ENCODE results near the gene ADAMTS17.

The ADAMTS17 gene

DNA sequence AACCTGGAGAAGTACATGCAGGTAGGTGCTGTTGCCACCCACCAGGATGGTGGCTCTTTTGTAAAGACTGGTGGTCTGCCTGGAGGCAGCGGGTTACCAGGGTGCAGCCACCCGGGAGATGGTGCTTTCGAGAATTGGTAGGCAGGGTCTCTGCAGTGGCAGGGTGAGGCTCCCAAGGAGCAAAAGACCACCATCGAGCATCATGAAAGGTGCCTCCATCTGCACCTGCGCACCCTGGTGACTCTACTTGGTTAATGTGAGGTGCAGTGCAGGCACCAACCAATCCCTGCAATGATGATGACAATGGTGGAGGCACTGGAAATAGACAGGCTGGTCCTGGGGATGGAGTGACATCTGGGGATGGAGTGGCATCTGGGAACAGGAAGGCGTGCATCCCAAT is 236.7 kb downstream of the ADAMTS17 start:
- Mint-ChIP-seq H3K27me3 (ENCODE audit: low read depth) (peaks cover 11% of the 10 kb centered on the region), H3K4me1 (peaks cover 13% of the 10 kb centered on the region), H3K27ac (no peak overlapping the region), H3K36me3 (ENCODE audit: low read depth) (no peaks in the 10 kb centered on the region), H3K4me3 (no peak overlapping the region), H3K9me3 (peaks cover 5% of the 10 kb centered on the region)
- no peak for TF ChIP-seq CTCF (IDR thresholded peaks at IDR 0.05; ENCODE audit: unreplicated experiment in 3 of 3)

DNA sequence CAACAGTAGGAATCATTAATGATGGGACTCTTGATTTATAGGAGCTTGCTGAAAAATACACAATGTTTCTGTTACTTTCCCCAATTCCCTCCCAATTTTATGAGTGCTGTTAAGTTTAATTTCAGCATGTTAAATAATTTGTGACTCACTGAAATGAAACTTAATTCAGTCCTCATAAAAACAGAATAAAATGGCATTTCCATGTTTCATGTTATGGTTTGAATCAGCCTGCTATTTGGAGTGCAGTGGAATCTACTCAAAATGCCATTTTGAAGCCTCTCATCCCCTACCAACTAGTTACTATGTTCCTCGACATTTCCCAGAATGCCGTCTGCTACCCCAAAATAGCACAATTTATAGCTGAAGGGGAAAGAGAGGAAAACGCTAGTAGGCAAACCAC is 237.5 kb downstream of the ADAMTS17 start:
- H3K4me1 Mint-ChIP-seq, result peaks cover 13% of the 10 kb centered on the region
- H3K27me3 Mint-ChIP-seq (ENCODE audit: low read depth), result peaks cover 12% of the 10 kb centered on the region
- no peak overlapping the region for H3K27ac Mint-ChIP-seq
- H3K4me3 Mint-ChIP-seq, result no peak overlapping the region
- H3K9me3 Mint-ChIP-seq, result peaks cover 5% of the 10 kb centered on the region
- no peak for TF ChIP-seq CTCF (IDR thresholded peaks at IDR 0.05; ENCODE audit: unreplicated experiment in 3 of 3)
- H3K36me3 Mint-ChIP-seq (ENCODE audit: low read depth), result no peaks in the 10 kb centered on the region

GRCh38 chr15:100103828-100104227 is 237.9 kb downstream of the ADAMTS17 start:
- TF ChIP-seq CTCF (IDR thresholded peaks at IDR 0.05; ENCODE audit: unreplicated experiment in 3 of 3), result no peak
- H3K27ac Mint-ChIP-seq, result no peak overlapping the region
- no peak overlapping the region for H3K4me3 Mint-ChIP-seq
- H3K36me3 Mint-ChIP-seq (ENCODE audit: low read depth), result no peaks in the 10 kb centered on the region
- H3K9me3 Mint-ChIP-seq, result peaks cover 5% of the 10 kb centered on the region
- H3K4me1 Mint-ChIP-seq, result peaks cover 13% of the 10 kb centered on the region
- H3K27me3 Mint-ChIP-seq (ENCODE audit: low read depth), result peaks cover 12% of the 10 kb centered on the region

GRCh38 chr15:100101426-100102089 is 240.2 kb downstream of the ADAMTS17 start:
- TF ChIP-seq CTCF (IDR thresholded peaks at IDR 0.05; ENCODE audit: unreplicated experiment in 3 of 3), result no peak
- Mint-ChIP-seq H3K27ac (no peak overlapping the region), H3K36me3 (ENCODE audit: low read depth) (no peaks in the 10 kb centered on the region), H3K4me1 (peaks cover 19% of the 10 kb centered on the region), H3K4me3 (no peak overlapping the region), H3K9me3 (peaks cover 5% of the 10 kb centered on the region), H3K27me3 (ENCODE audit: low read depth) (peaks cover 9% of the 10 kb centered on the region)

- Mint-ChIP-seq H3K4me3 (no peak overlapping the region), H3K4me1 (peaks cover 19% of the 10 kb centered on the region), H3K27ac (no peak overlapping the region), H3K9me3 (peaks cover 5% of the 10 kb centered on the region), H3K36me3 (ENCODE audit: low read depth) (no peaks in the 10 kb centered on the region), H3K27me3 (ENCODE audit: low read depth) (peaks cover 9% of the 10 kb centered on the region)
- TF ChIP-seq CTCF (IDR thresholded peaks at IDR 0.05; ENCODE audit: unreplicated experiment in 3 of 3), result no peak
Observed at GRCh38 chr15:100100926-100101325, 240.8 kb downstream of the ADAMTS17 start.

- H3K9me3 Mint-ChIP-seq, result peaks cover 5% of the 10 kb centered on the region
- no peaks in the 10 kb centered on the region for H3K36me3 Mint-ChIP-seq (ENCODE audit: low read depth)
- no peak overlapping the region for H3K4me3 Mint-ChIP-seq
- H3K4me1 Mint-ChIP-seq, result peaks cover 19% of the 10 kb centered on the region
- H3K27ac Mint-ChIP-seq, result no peak overlapping the region
- TF ChIP-seq CTCF (IDR thresholded peaks at IDR 0.05; ENCODE audit: unreplicated experiment in 3 of 3), result no peak
- H3K27me3 Mint-ChIP-seq (ENCODE audit: low read depth), result peaks cover 9% of the 10 kb centered on the region
Observed at GRCh38 chr15:100099976-100100375, 241.8 kb downstream of the ADAMTS17 start.

Data from nephron (organoid).